HG02759 (cell line): ENCODE data around the gene SLC9C2.
"Not testable (repeated sequence)": the region's sequence is repeated elsewhere in the genome, so short reads cannot be mapped to it uniquely, and the experiment has no call there.

ENCODE experiments used
- ATAC-seq: cut with Tn5 transposase; IDR thresholded peaks from one replicate; pipeline ENCODE4 v1.9.1; 2021; ENCODE audit warnings: mild to moderate bottlenecking, moderate library complexity; ENCODE audit not compliant: unreplicated experiment

Gene SLC9C2

GRCh38 chr1:173603056-173603591 lies at the start of gene SLC9C2:
Gene SLC9C2, minus strand, starts transcription at chr1:173603072. Its CDS starts 1,296 bp downstream, at chr1:173601776.
- ATAC-seq = no peak

- ATAC-seq = no peak
Measured at GRCh38 chr1:173648880-173649605, 46.2 kb upstream of the SLC9C2 start.

- ATAC-seq = no peak
Measured at GRCh38 chr1:173646656-173647055, 43.8 kb upstream of the SLC9C2 start.

GRCh38 chr1:173642450-173643139 lies 39.7 kb upstream of the SLC9C2 start:
- not testable (repeated sequence) for ATAC-seq

- ATAC-seq = no peak
Measured at GRCh38 chr1:173639102-173639501, 36.2 kb upstream of the SLC9C2 start.

GRCh38 chr1:173638043-173639021 lies 35.5 kb upstream of the SLC9C2 start:
- ATAC-seq = no peak

- not testable (repeated sequence) for ATAC-seq
Measured at GRCh38 chr1:173637236-173638042, 34.6 kb upstream of the SLC9C2 start.

GRCh38 chr1:173635116-173635515 lies 32.2 kb upstream of the SLC9C2 start, which contains the start of gene TEX50:
Gene TEX50, plus strand, starts transcription at chr1:173635338. Its CDS starts 184 bp downstream, at chr1:173635522.
- ATAC-seq = no peak

GRCh38 chr1:173628888-173629287 lies 26.0 kb upstream of the SLC9C2 start:
- no peak for ATAC-seq

- ATAC-seq = no peak
Measured at GRCh38 chr1:173627269-173627668, 24.4 kb upstream of the SLC9C2 start.

GRCh38 chr1:173616859-173617258 lies 14.0 kb upstream of the SLC9C2 start:
- no peak for ATAC-seq

- not testable (repeated sequence) for ATAC-seq
Measured at GRCh38 chr1:173613086-173613485, 10.2 kb upstream of the SLC9C2 start.

- no peak for ATAC-seq
Measured at GRCh38 chr1:173608503-173609216, 5.8 kb upstream of the SLC9C2 start.

GRCh38 chr1:173601588-173601987 lies 1.3 kb downstream of the SLC9C2 start:
- peak; percentile 72 for ATAC-seq

GRCh38 chr1:173596097-173596825 lies 6.6 kb downstream of the SLC9C2 start:
- no peak for ATAC-seq

- not testable (repeated sequence) for ATAC-seq
Measured at GRCh38 chr1:173591138-173591537, 11.7 kb downstream of the SLC9C2 start.

- ATAC-seq = no peak
Measured at GRCh38 chr1:173590557-173590956, 12.3 kb downstream of the SLC9C2 start.

- ATAC-seq = no peak
Measured at GRCh38 chr1:173581383-173582079, 21.3 kb downstream of the SLC9C2 start.
